ENCODE data around the gene E2F8.

- no peak for TF ChIP-seq CTCF (IDR thresholded peaks at IDR 0.05; ENCODE audit: insufficient read depth, low read length, poor library complexity, severe bottlenecking)
- TF ChIP-seq EZH2phosphoT487 (conservative IDR thresholded peaks at IDR 0.05; ENCODE audit: low read length), result no peak
Measured at GRCh38 chr11:19268909-19269308, 28.2 kb upstream of the E2F8 start.

Data from SU-DHL-6 (cell line).